K562 (cell line): ENCODE data around the gene OR56B1. TPM values are rescaled to one million over a fixed set of nuclear protein-coding genes. Genes with fewer than 3 reads are reported as not detected.

Experiments used
- ATAC-seq: fragments of 200-7000 bp; cut with Tn5 transposase; 3 replicates; pipeline ENCODE4 v1.9.1; 2020; ENCODE audit warnings: moderate library complexity
- BruUV-seq: library from RNA; stranded (reverse); fragments of 400-500 nt; replicated peaks from 2 replicates; lab custom pipeline; 2021; lab: Mats Ljungman, UMichigan
- CTCF ChIA-PET: fragments of 300-600 bp; formaldehyde crosslinking; extraction: SDS; loops from one replicate; lab custom pipeline; 2021; ENCODE audit warnings: low intra/inter-chr PET ratio; lab: Yijun Ruan, JAX
- POLR2A ChIA-PET: fragments of 300-600, 350-650 bp; sonication (Branson Sonifier 250); formaldehyde crosslinking; extraction: SDS; loops from one replicate; lab custom pipeline; 2021; ENCODE audit warnings: antibody characterized with exemption, inconsistent platforms; lab: Yijun Ruan, JAX
- DNase-seq, 4 experiments: peaks; one replicate each; pipeline versions ENCODE4 v3.0.0 to v3.0.0-alpha.2; 2011 to 2018; ENCODE audit warnings: low spot score in 3 of 4, mixed read lengths in 3 of 4; ENCODE audit errors: extremely low read depth in 1 of 4
- FAIRE-seq: peaks from 2 replicates; lab custom pipeline; 2011; peaks lifted over from hg19 to GRCh38; lab: Jason Lieb, UNC
- H2AFZ ChIP-seq: 2 replicates; pipeline ENCODE4 v1.6.0; 2011; ENCODE audit warnings: low read depth, low read length, control low read depth, inconsistent platforms
- H3K27ac ChIP-seq: fragments of 200-600 bp; 3 replicates; pipeline ENCODE4 v1.8.0; 2011; ENCODE audit warnings: low read depth, mild to moderate bottlenecking, control low read depth, inconsistent platforms, low read length, moderate library complexity, mixed read lengths; ENCODE audit errors: extremely low read depth
- H3K27me3 ChIP-seq, 2 experiments: fragments of 300-600 bp in 1 of 2; 2 replicates in 1 of 2; 3 replicates in 1 of 2; pipeline versions ENCODE4 v1.6.0 to v1.8.0; 2011; ENCODE audit warnings: inconsistent platforms in 2 of 2, low read length in 2 of 2, mild to moderate bottlenecking in 1 of 2, mixed read lengths in 1 of 2, moderate library complexity in 1 of 2; ENCODE audit not compliant: control insufficient read depth in 2 of 2, insufficient read depth in 2 of 2
- H3K36me3 ChIP-seq: fragments of 300-600 bp; 3 replicates; pipeline ENCODE4 v1.8.0; 2011; ENCODE audit warnings: mild to moderate bottlenecking, low read length, inconsistent platforms; ENCODE audit not compliant: control insufficient read depth, insufficient read depth
- H3K4me1 ChIP-seq, 2 experiments: fragments of 200-600 bp in 1 of 2; replicated peaks in 1 of 2; 2 replicates in 1 of 2; 3 replicates in 1 of 2; pipeline versions ENCODE4 v1.5.1 to v1.8.0; 2011; ENCODE audit warnings: inconsistent platforms in 2 of 2, low read length in 2 of 2, mild to moderate bottlenecking in 1 of 2, mixed read lengths in 1 of 2, moderate library complexity in 1 of 2; ENCODE audit not compliant: control insufficient read depth in 2 of 2, insufficient read depth in 2 of 2
- H3K4me2 ChIP-seq: 2 replicates; pipeline ENCODE4 v1.6.1; 2011; ENCODE audit warnings: low read length, control low read depth, inconsistent platforms, mixed read lengths; ENCODE audit not compliant: insufficient read depth
- H3K4me3 ChIP-seq: fragments of 200-600 bp; sonication (generic), shearing (Covaris generic); 2 replicates; pipeline ENCODE4 v1.5.1; 2016; ENCODE audit warnings: control low read depth, inconsistent platforms
- H3K79me2 ChIP-seq: fragments of 200-600 bp; 3 replicates; pipeline ENCODE4 v1.8.0; 2011; ENCODE audit warnings: low read length, inconsistent platforms; ENCODE audit not compliant: control insufficient read depth, insufficient read depth
- H3K9ac ChIP-seq, 2 experiments: 2 replicates each; pipeline versions ENCODE4 v1.6.0 to v1.6.1; 2011; ENCODE audit warnings: low read depth in 2 of 2, low read length in 2 of 2, control low read depth in 1 of 2, inconsistent platforms in 1 of 2, mild to moderate bottlenecking in 1 of 2, mixed read lengths in 1 of 2; ENCODE audit not compliant: insufficient read depth in 1 of 2
- H3K9me1 ChIP-seq: one replicate; pipeline ENCODE4 v1.6.0; 2011; ENCODE audit warnings: inconsistent platforms, mild to moderate bottlenecking, low read length, moderate library complexity; ENCODE audit not compliant: control insufficient read depth, insufficient read depth
- H3K9me3 ChIP-seq: replicated peaks from 2 replicates; pipeline ENCODE4 v1.5.1; 2011; ENCODE audit warnings: low read depth, low read length, inconsistent platforms; ENCODE audit not compliant: control insufficient read depth, insufficient read depth
- H4K20me1 ChIP-seq: replicated peaks from 2 replicates; pipeline ENCODE4 v1.6.1; 2011; ENCODE audit warnings: low read length, inconsistent platforms, mixed read lengths; ENCODE audit not compliant: control insufficient read depth, insufficient read depth
- CREBBP ChIP-seq: IDR thresholded peaks from one replicate; pipeline ENCODE4 v1.6.1; 2012; ENCODE audit warnings: low read depth, mild to moderate bottlenecking, control low read depth, inconsistent platforms, low read length
- CTBP1 ChIP-seq: fragments of 450-650 bp; IDR thresholded peaks from 2 replicates; pipeline ENCODE4 v1.6.1; 2016; ENCODE audit warnings: borderline replicate concordance
- FOXK2 ChIP-seq, 2 experiments: fragments of 450-650 bp; IDR thresholded peaks in 1 of 2; conservative IDR thresholded peaks in 1 of 2; 2 replicates each; pipeline ENCODE4 v1.6.1; 2016; ENCODE audit warnings: low read depth in 2 of 2, mild to moderate bottlenecking in 1 of 2
- MAZ ChIP-seq, 2 experiments: fragments of 450-650 bp in 1 of 2; sonication (generic) in 1 of 2; formaldehyde crosslinking; IDR thresholded peaks in 1 of 2; conservative IDR thresholded peaks in 1 of 2; 2 replicates each; pipeline versions ENCODE4 v1.4.0 to v1.5.0; 2020; ENCODE audit warnings: mild to moderate bottlenecking in 1 of 2, missing genetic modification reagents in 1 of 2
- RBM17 ChIP-seq: fragments of 200-400 bp; formaldehyde crosslinking; IDR thresholded peaks from 2 replicates; pipeline ENCODE4 v1.6.1; 2017; ENCODE audit warnings: low read depth, mild to moderate bottlenecking, low read length, borderline replicate concordance
- RCOR1 ChIP-seq, 2 experiments: IDR thresholded peaks; 2 replicates each; pipeline ENCODE4 v1.6.1; 2012; ENCODE audit warnings: low read depth in 2 of 2, low read length in 2 of 2, borderline replicate concordance in 1 of 2, improper control_type of control experiment in 1 of 2
- ZBTB8A ChIP-seq: fragments of 450-650 bp; IDR thresholded peaks from 2 replicates; pipeline ENCODE4 v1.6.1; 2018; ENCODE audit warnings: mild to moderate bottlenecking, moderate library complexity; ENCODE audit not compliant: partially characterized antibody
- WGBS: fragments of 100-300 bp; shearing (Covaris generic); methylation state at CpG from one replicate; pipeline ENCODE4 v1.1.6; 2016; ENCODE audit warnings: low coverage, mixed read lengths; ENCODE audit not compliant: insufficient coverage; ENCODE audit errors: missing lambda C conversion rate; 5-methylcytosine and 5-hydroxymethylcytosine counted together
- in situ Hi-C: fragments of 300-500 bp; cut with MboI; formaldehyde crosslinking; loops from 4 replicates; pipeline ENCODE4 v1.15.0; 2018; ENCODE audit warnings: inconsistent platforms, mixed read lengths
- intact Hi-C: fragments of 100-400 bp; cut with micrococcal nuclease; formaldehyde crosslinking; loops from 2 replicates; pipeline ENCODE4 v1.14.2; 2022
- polyA plus RNA-seq, 8 experiments: library from polyadenylated mRNA; depleted of rRNA in 4 of 8; stranded (reverse) in 5 of 8; unstranded in 3 of 8; fragments of >200 nt; fragmentation: Nextera tagmentation in 2 of 8; fragmentation: Illumina TruSeq in 1 of 8; extraction: Ambion mirVana in 2 of 8; extraction: Trizol in 1 of 8; gene quantifications; 2 replicates each; pipeline versions ENCODE4 v1.2.1 to v1.2.3, GENCODE V29; 2011 to 2014; ENCODE audit warnings: inconsistent platforms in 1 of 8, missing spikeins in 1 of 8
- total RNA-seq, 7 experiments: library from RNA; depleted of rRNA in 6 of 7; stranded (reverse); fragments of >200 nt in 6 of 7; fragmentation: Illumina TruSeq in 2 of 7; extraction: Trizol in 2 of 7; gene quantifications; 2 replicates each; pipeline versions ENCODE4 v1.2.1 to v1.2.3, GENCODE V29; 2011 to 2021; ENCODE audit warnings: low replicate concordance in 1 of 7

OR56B1 gene
- total and polyA plus RNA-seq, 9 of the 15 experiments (the other 6 are each of a cell fraction or from before 2014, with no cell fraction given) = not detected

GRCh38 chr11:5690736-5691135 is 45.5 kb upstream of the OR56B1 start:
- Histone ChIP-seq H2AFZ (peak overlapping the region; percentile 64; the same call in 1 of the 2 replicates), H3K9ac (no peak overlapping the region), H3K27me3 (no peaks in the 10 kb centered on the region; a peak in 1 of 5 replicates), H3K27ac (no peak overlapping the region), H4K20me1 (no peaks in the 10 kb centered on the region), H3K4me1 (peaks cover 0 to 26% of the 10 kb centered on the region in 2 experiments; a peak in 4 of 5 replicates), H3K79me2 (no peaks in the 10 kb centered on the region), H3K4me3 (no peak overlapping the region), H3K9me3 (no peaks in the 10 kb centered on the region), H3K4me2 (peak overlapping the region; percentile 60), H3K36me3 (no peaks in the 10 kb centered on the region), H3K9me1 (no peaks in the 10 kb centered on the region)
- FAIRE-seq = no peak
- TF ChIP-seq RBM17 (no peak), CTBP1 (peak; percentile 78), ZBTB8A (no peak), RCOR1 (IDR thresholded peaks at IDR 0.05; ENCODE audit: borderline replicate concordance in 1 of 2, low read depth in 2 of 2, low read length in 2 of 2) (peak in 1 of 2 experiments; percentile 8; a peak in 1 of 4 replicates), FOXK2 (conservative IDR thresholded peaks at IDR 0.05 in 1 of 2, IDR thresholded peaks at IDR 0.05 in 1 of 2; ENCODE audit: low read depth in 2 of 2) (0 out of 4 replicates have a peak, but pooled peaks of 1 of the 2 experiments have one; percentile 14), CREBBP (no peak), MAZ (CRISPR knock-in tag; conservative IDR thresholded peaks at IDR 0.05 in 1 of 2, IDR thresholded peaks at IDR 0.05 in 1 of 2) (0 out of 4 replicates have a peak, but pooled peaks of 1 of the 2 experiments have one; percentile 12)
- 27% methylated on average over 5 of the region's 5 CpGs for WGBS
- POLR2A ChIA-PET = interaction anchor here (0.6 to 1.3 kb wide), 4 partner anchors 9 to 1115 kb away, joined by 3 to 5 read pairs (median 4); no protein-coding TSS in a partner anchor
- no TSS peak for BruUV-seq
- intact Hi-C loops = no loop called here
- in situ Hi-C loops = no loop called here
- CTCF ChIA-PET = no interaction called here
- peak in 2 of 4 experiments; percentile 27 to 31 for DNase-seq
- ATAC-seq = peak; percentile 68
